CD4-positive, alpha-beta T cell treated with Interferon alpha-2 for 1 hour (primary cell): ENCODE results near the gene MAPK10.
"Not testable (repeated sequence)": the region's sequence is repeated elsewhere in the genome, so short reads cannot be mapped to it uniquely, and the experiment has no call there.

Source experiments
- DNase-seq, 2 donors: peaks; one replicate each; pipeline ENCODE4 v3.0.0-alpha.2; 2020 to 2022

The MAPK10 gene

DNA sequence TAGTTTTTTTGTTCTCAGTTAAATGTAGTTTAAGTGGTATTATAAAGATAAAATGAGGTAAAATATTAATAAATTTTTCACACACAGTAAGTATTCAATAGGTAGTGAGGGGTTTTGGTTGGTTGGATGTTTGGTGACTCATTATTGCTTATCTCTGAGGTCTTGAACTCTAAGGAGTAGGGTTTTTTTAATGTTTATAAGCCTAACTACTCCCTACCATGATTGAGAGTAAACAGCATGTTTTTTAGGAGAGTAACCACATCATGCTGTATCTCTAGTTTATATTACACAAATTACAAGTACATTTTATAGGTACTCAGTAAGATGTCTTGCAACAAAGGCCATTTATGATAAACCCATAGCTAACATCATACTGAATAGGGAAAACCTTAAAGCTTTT is 181.6 kb downstream of the MAPK10 start:
- DNase-seq: no peak

DNA sequence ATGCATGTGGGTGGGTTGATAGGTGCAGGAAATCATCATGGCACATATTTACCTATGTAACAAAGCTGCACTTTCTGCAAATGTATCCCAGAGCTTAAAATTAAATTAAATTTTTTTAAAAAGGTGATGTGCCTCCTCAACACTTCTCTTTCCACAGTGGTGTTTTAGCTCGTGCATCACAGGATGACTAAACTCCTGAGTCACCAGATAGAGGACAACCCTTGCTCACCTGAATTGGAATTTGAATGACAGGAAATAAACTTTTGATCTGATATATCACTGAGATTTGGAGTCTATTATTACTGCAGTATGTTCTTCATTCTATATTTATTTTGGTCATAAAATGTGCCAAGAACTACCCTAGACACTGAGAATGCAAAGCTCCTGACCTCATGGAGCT is 185.3 kb downstream of the MAPK10 start:
- DNase-seq: no peak

DNA sequence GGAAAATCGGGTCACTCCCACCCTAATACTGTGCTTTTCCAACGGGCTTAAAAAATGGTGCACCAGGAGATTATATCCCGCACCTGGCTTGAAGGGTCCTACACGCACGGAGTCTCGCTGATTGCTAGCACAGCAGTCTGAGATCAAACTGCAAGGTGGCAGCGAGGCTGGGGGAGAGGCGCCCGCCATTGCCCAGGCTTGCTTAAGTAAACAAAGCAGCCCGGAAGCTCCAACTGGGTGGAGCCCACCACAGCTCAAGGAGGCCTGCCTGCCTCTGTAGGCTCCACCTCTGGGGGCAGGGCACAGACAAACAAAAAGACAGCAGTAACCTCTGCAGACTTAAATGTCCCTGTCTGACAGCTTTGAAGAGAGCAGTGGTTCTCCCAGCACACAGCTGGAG is 191.5 kb downstream of the MAPK10 start:
- not testable (repeated sequence) for DNase-seq

DNA sequence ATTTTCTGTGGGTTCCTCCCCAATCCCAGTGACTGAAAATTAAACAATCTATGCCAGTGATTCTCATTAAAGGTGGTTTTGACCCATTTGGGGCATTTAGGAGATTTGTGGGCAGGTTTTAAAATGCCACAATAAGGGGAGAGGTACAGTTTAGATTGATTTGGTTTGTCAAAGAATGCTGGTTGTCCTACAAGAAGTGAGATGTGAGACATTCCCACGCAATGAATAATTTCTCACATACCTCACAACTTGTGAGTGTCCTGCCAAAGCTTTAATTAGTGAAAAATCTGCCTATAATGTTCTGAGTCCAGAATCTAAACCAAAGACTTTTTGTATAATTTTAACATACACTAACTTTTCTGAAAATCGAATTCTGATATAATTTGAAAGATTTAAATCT is 199.4 kb downstream of the MAPK10 start:
- no peak for DNase-seq

DNA sequence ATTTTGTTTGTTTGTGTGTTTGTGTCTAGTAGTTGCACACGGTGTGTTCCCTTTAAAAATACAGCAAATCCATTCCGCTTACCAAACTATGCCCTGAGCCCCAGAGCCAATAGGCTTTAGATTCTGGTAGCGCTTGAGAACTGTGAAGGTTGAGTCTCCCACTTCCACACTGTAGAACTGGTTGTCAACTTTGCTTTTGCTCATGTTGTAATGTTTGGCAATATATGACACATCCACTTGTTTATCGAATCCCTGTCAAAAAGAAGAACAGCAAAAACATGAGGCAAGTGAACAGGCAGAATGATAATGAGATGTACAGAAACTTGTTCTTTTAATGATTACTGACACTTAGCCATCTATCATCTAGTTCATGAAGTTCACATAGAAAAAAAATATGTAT is 200.6 kb downstream of the MAPK10 start:
- no peak for DNase-seq

DNA sequence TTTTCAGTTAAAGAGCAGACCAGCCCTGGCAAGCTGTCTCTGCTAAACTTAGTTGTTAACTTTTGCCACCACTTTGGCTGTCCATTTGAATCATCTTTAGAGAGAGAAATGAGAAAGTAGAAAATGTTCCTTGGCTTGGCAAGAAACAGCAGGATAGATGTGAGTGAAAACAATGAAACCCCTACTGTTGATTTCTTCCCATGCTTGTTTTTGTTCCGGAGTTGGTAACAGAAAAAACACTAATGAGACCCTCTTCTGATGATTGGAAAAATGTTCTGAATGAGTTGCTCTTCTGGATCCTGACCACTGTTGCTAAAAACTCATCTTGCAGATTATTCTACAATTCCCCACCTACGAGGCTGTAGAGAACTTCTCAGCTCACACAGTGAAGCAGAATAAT is 203.3 kb downstream of the MAPK10 start:
- DNase-seq: no peak

DNA sequence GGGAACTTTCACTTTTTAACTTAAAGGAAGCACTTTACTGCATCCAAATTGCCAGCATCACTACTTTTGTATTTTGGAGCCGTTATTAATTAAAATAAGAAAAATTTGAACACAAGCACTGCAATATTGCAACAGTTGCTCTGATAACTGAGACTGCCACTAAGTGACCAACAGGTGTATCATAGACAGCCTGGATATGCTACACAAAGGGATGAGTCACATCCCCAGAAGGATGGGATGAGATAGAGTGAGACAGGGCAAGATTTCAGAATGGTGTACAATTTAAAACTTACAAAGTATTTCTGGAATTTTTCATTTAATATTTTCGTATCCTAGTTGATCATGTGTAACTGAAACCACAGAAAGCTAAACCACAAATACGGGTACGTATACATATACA is 204.1 kb downstream of the MAPK10 start:
- DNase-seq: no peak

DNA sequence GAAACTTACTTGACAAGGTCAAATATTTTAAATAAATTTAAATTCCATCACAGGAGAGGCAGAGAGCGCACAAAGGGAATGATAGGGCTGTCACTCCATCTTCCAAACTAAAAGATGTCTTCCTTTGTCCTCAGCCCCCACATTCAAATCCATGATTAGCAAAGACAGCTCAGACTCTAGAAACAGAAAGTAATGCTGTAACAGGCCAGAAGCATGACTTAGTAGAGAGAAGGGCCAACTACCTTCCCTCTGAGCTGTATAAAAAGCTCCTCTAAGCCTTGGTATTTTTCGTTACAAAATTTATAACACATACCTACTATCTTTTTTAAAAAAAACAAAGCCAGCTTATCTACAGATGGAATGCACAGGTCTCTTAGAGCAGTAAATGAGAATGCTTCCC is 207.4 kb downstream of the MAPK10 start:
- DNase-seq: no peak

DNA sequence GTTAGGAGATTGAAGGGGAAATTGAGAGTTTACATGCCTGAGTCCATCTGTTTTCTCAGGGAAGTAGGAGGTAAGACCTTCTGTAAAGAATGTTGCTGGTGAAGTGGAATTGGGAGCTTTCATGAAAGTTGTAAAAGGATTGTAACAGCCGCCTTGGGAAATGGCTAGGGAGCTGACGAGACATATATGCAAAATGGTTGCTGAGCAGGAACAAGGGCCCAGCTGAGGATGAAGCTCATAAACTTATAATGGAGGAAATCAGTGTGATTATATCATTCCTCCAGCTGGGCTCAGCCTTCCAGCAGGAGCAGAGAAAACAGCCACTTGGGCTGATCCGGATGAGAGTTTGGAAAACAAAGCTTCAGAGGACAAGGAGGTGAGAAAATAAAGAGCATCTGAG is 208.7 kb downstream of the MAPK10 start:
- no peak for DNase-seq

DNA sequence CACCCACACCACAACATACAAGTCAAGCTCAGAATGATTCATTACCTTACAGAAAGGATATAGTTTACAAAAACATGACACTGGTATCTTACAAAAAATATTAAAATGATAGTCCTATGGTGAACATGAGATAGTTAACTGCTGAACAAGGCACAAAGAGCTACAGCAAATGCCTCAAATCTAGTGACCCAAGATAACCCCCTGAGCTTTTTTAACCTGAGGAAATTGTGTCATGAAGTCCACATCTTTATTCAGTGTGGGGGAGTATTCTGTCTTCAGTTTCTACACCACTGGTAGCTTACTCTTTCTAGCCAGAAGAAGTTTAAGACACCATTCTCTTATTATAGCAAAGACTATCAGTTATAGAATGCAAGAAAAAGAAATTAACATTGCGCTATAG is 218.7 kb downstream of the MAPK10 start:
- DNase-seq: no peak

DNA sequence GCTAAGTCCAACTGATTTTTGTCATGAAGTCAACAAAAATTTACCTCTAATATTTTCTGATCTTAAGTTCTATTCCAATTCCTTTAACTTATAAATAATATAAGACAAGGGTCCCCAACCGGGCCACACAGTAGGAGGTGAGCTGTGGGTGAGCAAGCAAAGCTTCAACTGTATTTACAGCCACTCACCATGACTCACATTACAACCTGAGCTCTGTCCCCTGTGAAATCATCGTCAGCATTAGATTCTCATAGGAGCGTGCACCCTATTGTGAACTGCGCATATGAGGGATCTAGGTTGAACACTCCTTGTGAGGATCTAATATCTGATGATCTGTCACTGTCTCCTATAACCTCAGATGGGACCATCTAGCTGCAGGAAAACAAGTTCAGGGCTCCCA is 227.4 kb downstream of the MAPK10 start:
- no peak for DNase-seq

DNA sequence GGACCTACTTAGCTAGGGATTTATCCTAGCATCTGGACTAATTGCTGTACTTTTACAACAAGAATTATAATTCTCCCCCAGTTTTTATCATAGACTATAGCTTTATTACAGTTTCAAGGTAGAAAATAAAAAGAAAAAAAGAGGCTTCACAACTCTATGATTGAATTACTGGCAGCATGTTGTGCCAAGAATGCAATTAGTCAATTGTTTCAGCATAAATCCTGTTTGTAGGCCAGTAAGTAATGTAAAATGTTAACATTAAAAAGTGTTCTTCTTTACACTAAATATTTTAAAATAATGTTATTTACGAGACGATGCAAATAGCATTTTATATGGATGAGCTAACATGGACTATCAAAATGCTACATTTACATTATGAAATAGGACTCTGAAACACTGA is 228.4 kb downstream of the MAPK10 start:
- DNase-seq: no peak

DNA sequence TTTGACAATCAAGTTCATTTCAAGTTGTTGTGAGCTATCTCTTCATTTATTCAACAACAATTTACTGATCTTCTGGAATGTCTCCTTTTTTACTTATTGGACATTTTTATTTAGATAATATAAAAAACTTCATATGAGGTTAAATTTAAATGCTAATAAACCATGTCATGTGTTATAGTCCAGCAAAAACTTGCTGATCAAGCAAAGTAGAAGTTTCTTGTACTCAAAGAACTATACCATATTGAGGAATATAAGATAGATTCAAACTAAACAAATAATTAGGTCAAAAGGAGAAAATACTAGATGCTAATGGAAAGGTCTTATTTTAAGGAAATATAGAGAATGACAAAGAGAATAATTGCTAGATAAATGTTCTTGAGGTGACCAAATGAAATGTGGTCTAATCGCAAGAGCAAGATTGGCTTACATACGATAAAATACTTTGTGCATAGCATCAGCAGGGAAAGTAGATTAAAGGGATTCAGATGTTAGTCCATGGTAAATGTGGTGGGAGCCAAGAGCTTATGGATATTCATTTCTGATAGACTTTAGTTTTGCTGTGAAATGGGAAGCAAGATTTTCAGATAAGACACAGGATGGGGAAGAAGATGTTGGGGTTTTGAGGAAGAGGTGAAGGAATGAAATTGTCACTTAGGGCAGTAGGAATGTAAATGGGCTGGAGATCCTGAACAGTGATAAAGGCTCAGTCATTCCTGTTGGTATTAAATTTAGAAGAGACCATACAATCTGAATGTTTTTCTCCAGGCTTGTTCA is 229.5 kb downstream of the MAPK10 start:
- DNase-seq: no peak

DNA sequence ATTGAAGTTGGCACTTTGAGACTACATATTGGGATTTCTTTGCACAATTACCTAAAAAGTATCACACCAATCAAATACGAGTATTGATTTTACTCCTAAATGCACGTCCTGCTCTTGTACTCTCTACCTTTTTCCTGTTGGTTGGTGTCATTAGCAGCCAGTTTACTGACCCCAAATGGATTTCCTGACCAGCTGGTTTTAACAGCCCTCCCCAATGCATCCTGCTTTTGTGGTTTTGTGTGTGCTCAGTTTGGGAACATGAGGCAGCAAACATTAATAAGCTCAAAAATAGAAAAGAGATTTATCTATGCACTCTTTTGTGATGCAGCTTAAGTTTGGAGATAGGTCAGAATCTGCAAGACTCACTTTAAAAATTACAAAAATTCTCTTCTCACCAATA is 230.3 kb downstream of the MAPK10 start:
- DNase-seq: no peak

DNA sequence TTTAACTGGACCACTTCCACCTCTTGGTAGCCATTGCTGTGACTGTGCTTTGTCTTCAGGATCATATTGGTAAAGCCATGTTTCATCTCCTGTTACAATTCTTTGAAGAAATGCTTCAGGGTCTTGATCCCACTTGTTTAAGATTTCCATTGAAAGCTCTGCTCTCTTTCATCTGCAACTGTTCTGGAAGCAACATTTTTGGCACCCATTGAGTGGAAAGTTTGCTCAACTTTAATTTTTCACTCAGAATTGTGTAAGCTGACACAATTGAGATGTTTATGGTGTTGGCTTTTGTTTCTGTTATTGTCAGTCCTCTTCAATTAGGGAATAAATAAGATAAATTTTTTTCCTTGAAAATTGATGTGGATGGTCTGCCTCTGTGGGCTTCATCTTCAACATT is 237.4 kb downstream of the MAPK10 start:
- no peak for DNase-seq

DNA sequence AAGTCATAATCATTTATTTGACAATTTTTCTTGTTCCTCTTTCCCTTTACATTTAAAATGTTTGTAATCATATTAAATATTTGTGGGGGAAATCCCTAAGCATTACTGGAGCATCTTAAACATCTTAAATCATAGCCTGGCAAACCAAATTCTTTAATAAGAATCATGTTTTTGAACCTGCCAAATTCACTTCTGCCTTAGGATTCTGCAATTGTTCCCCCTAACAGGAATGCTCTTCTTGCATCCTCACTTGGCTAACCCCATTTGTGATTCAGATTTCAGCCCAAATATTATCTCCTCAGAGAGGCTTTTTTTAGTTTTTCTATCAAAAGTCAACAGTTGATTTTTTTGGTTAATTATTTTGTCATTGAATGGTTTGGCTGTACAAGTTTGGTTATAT is 241.1 kb downstream of the MAPK10 start:
- no peak for DNase-seq

DNA sequence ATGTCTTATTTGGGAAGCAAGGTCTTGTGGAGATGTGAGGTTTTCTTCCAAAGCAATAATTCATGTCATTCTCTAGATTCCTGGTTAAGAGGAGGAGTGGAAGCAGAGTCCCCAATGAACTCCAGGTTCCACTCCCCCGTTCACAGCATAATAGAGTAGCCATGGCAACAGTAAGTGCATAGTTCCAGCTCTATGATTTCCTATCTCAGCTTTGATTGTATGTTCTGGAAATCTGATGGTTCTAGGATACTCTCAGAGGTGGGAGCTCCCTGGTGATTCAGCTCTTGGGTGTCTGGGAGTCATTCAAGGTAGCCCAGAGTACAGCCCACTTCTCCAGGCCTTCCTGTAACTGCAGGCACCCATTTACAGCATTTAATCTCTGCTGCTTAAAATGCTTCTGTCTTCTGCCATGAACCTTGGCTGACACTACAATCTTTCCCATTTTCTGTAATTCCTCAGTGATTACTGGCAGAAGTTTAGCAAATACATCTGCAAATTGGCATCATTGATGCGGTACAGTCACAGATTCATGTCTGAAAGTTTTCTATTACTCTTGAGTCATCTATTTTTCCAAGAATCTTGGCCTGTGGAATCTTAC is 242.0 kb downstream of the MAPK10 start:
- no peak for DNase-seq

DNA sequence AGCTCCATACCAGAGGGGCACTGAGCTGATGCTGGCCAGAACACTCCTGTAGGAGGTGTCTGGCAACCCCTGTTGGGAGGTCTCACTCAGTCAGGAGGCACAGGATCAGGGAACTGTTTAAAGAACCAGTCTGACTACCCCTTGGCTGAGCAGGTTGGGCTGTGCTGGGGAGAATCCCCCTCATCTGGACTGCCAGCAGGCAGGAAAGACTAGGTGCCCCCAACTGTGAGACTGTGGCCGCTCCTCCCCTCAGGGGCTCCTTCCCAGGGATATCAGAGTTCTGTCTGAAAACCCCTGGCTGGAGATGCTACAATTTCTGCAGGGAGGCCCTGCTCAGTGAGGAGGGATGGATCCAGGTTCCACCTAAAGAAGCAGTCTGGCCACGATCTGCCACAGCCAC is 245.3 kb downstream of the MAPK10 start:
- no peak for DNase-seq

DNA sequence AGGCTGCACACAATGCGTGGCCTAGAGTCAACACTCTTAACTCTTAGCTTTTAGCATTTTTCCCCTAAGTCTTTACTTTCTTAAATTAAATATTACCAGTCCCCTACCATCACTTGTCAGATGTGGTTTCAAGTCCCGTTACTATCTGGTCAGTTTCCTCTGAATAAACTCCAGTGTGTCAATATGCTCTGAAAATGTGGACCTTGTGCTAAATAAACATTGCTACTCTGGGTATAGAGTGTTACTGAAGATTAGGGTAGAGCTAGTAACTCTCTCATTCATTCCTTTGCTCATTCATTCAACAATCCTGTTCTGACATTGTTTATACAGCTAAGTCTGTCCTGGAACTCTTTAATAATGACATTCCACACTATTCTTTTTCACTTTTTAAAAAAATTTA is 251.0 kb downstream of the MAPK10 start:
- no peak for DNase-seq

DNA sequence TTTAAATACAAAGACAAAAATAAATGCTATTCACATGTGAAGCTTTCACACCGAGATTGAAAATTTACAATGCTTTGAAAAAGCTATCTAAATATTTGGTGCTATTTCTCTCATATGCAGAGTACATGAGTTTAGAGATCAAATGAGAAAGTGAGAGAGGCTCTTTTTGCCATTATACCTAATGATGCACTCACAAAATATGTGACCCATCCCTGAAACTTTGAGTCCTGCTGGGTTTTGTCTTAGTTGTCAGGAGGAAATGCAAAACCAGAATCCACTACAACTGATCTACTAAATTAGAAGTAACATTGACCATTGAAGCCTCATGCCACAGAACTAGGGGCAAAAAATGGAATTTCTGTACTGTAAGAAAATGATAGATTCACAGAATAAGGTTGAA is 251.7 kb downstream of the MAPK10 start:
- no peak for DNase-seq

DNA sequence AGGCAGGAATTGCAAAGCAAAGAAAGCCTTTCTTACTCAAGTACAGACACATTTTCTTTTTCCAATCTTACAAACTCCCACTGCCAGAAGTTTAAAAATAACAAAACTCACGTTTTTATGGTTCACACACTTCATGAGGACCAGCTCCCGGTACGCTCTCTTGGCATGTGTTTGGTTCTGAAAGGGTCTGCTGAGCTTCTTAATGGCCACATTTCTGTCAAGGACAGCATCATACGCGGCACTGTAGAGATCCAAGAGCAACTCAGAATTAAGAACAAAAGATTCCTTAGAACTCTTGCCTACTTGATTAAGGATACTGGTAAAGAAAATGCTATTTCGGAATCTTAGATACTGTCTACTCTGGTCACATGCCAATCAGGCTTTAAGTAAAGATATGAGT is 252.7 kb downstream of the MAPK10 start:
- no peak for DNase-seq

DNA sequence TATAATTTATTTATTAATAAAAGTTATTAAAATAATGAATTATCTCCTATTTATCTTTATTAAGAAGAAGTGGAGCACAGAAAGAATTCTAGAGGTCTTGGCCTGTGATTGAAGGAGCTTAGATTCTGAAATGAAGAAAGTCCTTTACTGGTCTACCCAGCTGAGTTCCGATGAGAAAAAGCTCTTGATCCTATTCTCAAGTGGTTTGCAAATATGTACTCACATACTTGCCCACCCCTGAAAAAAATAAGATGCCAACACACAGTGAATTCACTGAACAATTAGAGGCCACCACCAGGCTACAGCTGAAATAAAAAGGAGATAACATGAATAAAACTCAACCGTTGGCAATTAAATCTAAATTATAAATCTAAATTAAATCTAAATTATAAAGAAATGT is 253.4 kb downstream of the MAPK10 start:
- no peak for DNase-seq

DNA sequence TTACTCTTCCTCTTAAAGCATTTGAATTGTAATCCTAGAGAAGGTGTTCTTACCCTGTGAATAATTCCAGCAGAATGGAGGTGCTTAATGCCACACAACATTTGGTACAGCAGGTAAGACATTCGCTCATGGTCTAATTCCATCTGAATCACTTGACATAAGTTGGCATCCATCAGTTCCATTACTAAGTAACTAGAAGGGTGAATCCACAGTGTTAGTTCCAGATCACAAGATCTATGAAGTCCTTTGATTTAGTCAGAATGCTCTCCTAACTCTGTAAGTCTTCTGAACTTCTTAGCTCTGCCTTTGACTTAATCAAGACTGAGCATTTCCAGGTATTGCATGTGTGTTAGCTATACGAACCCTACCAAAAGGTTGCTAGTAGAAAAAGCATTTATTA is 258.0 kb downstream of the MAPK10 start:
- no peak for DNase-seq

DNA sequence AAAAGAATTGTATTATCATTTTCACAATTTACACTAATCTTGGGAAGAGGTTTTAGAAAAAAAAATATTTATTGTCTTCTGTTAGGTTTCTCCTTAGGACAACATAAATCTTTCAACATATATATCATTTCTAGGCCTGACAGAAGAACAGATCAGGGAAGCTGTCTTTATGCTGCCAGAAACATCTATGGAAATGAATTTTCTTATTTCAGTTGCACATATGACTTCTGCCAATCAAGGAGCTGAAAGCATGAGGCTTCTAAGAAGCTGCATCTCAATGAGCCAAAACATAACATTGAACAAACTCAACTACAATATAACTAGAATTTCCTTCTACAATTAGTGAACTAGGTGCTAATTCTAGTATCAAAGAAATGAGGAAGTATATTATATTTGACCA is 258.4 kb downstream of the MAPK10 start:
- DNase-seq: no peak

DNA sequence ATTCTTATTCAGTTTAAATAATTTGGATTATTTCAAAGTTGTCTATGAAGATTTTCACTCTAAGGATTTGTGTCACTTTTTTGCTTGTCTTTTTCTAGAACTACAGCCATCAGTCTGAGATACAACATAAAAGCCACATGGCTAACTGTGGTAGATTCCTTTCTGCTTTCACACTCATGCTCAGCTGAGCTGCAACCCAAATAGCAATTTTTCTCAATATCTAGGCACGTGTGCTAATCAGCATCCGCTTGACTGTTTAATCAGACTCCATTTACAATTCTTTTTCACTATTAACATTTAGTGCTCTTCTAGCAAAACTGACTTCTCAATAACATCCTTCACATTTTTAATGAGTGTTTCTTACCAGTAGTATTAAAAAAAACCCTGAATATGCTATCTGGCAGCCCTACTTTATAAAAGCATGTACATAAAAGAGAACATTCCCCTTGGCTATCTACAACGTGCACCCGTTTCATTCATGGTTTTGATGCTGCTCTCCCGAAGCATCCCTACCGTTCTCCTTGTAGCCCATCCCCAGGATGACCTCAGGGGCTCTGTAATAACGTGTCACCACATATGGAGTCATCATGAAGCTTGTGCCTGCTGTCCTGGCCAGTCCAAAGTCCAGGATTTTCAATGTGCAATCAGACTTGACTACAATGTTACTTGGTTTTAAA is 259.2 kb downstream of the MAPK10 start:
- DNase-seq: no peak
